ENCODE results near the gene UNG.

The UNG gene

GRCh38 chr12:109093022-109093918 is 4.1 kb upstream of the UNG start, which contains the start of gene ALKBH2:
ALKBH2 (minus strand) TSS chr12:109093472; CDS start chr12:109092786, 686 bp downstream.
- TF ChIP-seq CTCF (IDR thresholded peaks at IDR 0.05; ENCODE audit: low read depth, low read length, missing control alignments), result peak; percentile 98
- H3K27me3 ChIP-seq (replicated peaks), result no peaks in the 10 kb centered on the region

GRCh38 chr12:109097140-109097434 is 310 bp upstream of the UNG start:
- no peak overlapping the region for H3K27ac ChIP-seq
- no peak for DNase-seq
- peak overlapping the region; percentile 81 for H3K4me3 ChIP-seq (ENCODE audit: low read depth, low read length)
- H3K36me3 ChIP-seq (replicated peaks), result no peaks in the 10 kb centered on the region
- in situ Hi-C loops (cut with HindIII; ENCODE audit: low pct_ligation_motif_present, low sequenced_read_pairs), result no loop called here
- no peak for TF ChIP-seq CTCF (IDR thresholded peaks at IDR 0.05; ENCODE audit: low read depth, low read length, missing control alignments)
- no peaks in the 10 kb centered on the region for H3K27me3 ChIP-seq (replicated peaks)

More at GRCh38 chr12:109093022-109093918, 4.1 kb upstream of the UNG start, which contains the start of gene ALKBH2:
- in situ Hi-C loops (cut with HindIII; ENCODE audit: low pct_ligation_motif_present, low sequenced_read_pairs), result no loop called here
- Histone ChIP-seq H3K27ac (peak within 1 kb of the TSS; percentile 37), H3K4me3 (ENCODE audit: low read depth, low read length) (peak within 1 kb of the TSS; percentile 63), H3K36me3 (replicated peaks) (peaks cover 2% of the 10 kb centered on the region)
- peak; percentile 89 for DNase-seq

GRCh38 chr12:109098183-109098604 is 797 bp downstream of the UNG start:
- peak; percentile 34 for DNase-seq
- in situ Hi-C loops (cut with HindIII; ENCODE audit: low pct_ligation_motif_present, low sequenced_read_pairs), result no loop called here
- H3K27me3 ChIP-seq (replicated peaks), result no peaks in the 10 kb centered on the region
- H3K4me3 ChIP-seq (ENCODE audit: low read depth, low read length), result peak overlapping the region; percentile 81
- TF ChIP-seq CTCF (IDR thresholded peaks at IDR 0.05; ENCODE audit: low read depth, low read length, missing control alignments), result no peak
- H3K27ac ChIP-seq, result peak overlapping the region; percentile 36
- H3K36me3 ChIP-seq (replicated peaks), result peaks cover 2% of the 10 kb centered on the region

GRCh38 chr12:109098651-109099050 is 1.3 kb downstream of the UNG start:
- H3K27me3 ChIP-seq (replicated peaks), result no peaks in the 10 kb centered on the region
- in situ Hi-C loops (cut with HindIII; ENCODE audit: low pct_ligation_motif_present, low sequenced_read_pairs), result no loop called here
- peaks cover 4% of the 10 kb centered on the region for H3K36me3 ChIP-seq (replicated peaks)
- H3K4me3 ChIP-seq (ENCODE audit: low read depth, low read length), result peak overlapping the region; percentile 81
- peak overlapping the region; percentile 36 for H3K27ac ChIP-seq
- no peak for DNase-seq
- TF ChIP-seq CTCF (IDR thresholded peaks at IDR 0.05; ENCODE audit: low read depth, low read length, missing control alignments), result no peak

- no peak for DNase-seq
- no peak overlapping the region for H3K27ac ChIP-seq
Observed at GRCh38 chr12:109099431-109100020, 2.1 kb downstream of the UNG start.

More at GRCh38 chr12:109099431-109100020, 2.1 kb downstream of the UNG start:
- Histone ChIP-seq H3K27me3 (replicated peaks) (no peaks in the 10 kb centered on the region), H3K36me3 (replicated peaks) (peaks cover 10% of the 10 kb centered on the region), H3K4me3 (ENCODE audit: low read depth, low read length) (no peak overlapping the region)
- in situ Hi-C loops (cut with HindIII; ENCODE audit: low pct_ligation_motif_present, low sequenced_read_pairs), result no loop called here
- no peak for TF ChIP-seq CTCF (IDR thresholded peaks at IDR 0.05; ENCODE audit: low read depth, low read length, missing control alignments)

Measured in brain microvascular endothelial cell (primary cell).